Right lung (tissue), 5 donors: ENCODE measurements around the gene OTUD3. TPM values are rescaled to one million over a fixed set of nuclear protein-coding genes. Genes with fewer than 3 reads are reported as not detected.
A peak's percentile ranks its signal among the peaks of the same experiment; 100 is the strongest.

Experiments used
- DNase-seq, 2 donors: peaks; one replicate each; pipeline ENCODE4 v3.0.0-alpha.2; 2013
- polyA plus RNA-seq, 5 donors: library from polyadenylated mRNA; unstranded; fragments of 120-200 nt; gene quantifications; one replicate each; pipeline versions ENCODE4 v1.2.1 to v1.2.3, GENCODE V29; 2013; ENCODE audit warnings: inconsistent platforms in 1 of 5, low replicate concordance in 1 of 5; ENCODE audit not compliant: insufficient read length in 5 of 5, insufficient read depth in 1 of 5

Gene OTUD3
- polyA plus RNA-seq, 5 donors: 19.8 to 59.8 (median 29.5) TPM

DNA sequence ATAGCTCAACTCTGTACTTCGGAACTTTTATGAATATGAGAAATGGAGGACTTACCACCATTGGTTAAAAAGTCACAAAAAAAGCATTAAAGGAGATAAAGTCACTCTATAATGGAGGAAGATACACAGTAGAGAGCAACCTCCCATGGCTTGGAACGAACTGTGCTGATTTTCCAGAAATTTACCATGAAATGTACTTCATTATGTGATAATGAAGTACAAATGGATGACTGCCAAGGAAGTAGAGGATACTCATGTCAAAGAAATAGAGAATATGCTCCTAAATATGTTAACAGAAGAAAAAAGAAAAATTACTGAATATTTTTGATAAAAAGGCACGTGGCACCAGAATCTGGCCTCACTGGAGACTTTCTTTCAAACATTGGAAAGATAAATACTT lies 64.8 kb downstream of the OTUD3 start:
- DNase-seq: peak; percentile 30 to 36

DNA sequence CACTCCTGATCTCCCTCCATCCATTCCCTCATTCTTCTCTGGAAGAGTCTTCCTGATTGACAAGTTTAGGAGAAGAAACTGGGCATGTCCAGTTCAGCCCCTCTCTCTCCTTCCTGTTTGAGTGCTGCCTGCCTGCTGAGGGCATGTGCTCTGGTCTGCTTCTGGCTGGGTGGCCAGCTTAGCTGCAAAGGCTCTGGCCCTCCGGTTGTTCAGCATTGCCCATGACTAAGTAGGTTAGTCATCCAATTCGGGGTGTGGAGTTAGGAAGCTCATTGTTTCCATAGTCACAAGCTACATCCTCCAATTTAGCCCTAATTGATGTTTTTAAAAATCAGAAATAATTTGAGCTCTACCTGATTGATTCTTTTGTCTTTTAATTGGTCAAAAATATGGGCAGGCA lies 66.8 kb downstream of the OTUD3 start:
- no peak for DNase-seq

DNA sequence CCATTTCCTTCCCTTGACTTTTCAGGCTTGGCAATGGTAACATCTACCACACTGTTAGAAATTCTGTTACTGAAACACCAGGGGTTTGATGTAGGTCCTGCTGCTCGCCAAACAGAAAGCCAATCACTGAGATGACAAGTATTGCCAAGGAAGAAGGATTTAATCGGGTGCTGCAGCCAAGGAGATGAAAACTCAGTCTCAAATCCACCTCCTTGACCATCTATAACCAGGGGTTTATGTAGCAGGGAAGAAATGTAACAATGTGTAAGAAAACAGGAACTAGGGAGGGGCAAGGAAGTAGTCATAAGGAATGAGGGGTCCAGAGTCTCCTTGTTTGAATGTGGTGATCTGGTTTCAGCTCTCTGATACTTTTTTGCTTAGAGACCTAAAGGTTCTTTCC lies 71.9 kb downstream of the OTUD3 start:
- DNase-seq: no peak

DNA sequence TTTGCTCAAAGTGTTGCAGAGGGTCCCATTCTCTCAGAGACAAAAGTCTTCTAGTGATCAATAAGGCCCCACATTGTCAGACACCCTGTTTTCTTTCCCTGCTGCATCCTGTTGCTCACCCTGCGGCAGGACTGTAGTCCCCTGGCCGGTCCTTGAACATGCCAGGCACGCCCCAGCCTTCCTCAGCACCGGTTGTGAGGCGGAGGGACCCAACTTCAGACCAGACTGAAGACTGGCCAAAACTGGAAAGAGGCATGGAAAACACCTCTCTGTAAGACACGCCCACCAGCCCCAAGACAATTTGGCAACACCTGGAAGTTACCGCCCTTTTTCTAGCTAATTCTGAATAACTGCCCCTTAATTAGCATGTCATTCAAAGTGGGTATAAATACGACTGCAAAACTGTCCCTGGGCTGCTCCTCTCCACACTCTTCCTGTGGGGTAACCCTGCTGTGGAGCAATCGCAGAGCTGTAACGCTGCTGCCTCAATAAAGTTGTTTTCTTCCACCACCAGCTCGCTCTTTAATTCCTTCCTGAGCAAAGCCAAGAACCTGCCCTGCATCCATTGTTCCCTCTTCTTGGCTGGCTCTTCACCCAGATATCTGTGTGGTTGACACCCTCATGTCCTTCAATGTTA lies 73.5 kb downstream of the OTUD3 start:
- no peak for DNase-seq

DNA sequence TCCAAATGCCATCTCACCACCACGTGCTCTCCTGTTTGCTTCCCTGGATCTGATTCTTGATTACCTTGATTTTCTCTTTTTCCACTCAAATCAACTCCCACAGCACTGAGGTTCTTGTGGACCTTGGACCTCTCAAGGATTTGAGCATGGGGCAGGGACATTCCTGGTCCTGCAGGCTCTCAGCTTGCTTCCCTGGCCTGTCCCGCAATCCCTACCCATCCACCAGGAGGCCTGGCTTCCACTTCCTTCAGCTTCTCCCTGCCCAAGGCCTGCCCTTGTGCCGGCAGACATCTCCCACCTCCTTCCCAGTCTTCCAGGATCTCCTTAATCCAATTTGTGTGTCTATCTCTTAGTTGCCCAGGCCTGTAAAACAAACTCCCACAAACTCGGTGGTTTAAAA lies 75.6 kb downstream of the OTUD3 start:
- no peak for DNase-seq

DNA sequence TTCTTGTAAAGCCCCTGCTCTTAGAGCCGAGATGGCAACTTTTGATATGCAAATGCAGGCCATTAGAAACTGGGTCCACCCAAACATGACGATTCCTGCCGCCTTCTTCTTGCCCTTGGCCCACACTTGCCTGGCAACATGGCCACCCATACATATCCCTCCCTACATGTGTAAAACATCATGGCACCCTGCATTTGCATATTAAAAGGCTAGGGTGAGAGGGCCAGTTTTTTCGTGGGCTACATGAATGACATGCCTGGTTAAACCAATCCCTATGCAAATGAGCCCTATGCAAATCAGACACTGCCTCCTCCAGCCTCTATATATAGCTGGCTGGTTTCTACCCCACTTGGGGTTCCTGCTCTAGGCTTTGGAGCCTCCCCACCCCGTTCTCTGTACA lies 78.4 kb downstream of the OTUD3 start:
- no peak for DNase-seq

Other genes with a start within 250 kb of the OTUD3 start
- gene NBL1, start 238.1 kb upstream of the OTUD3 start, polyA plus RNA-seq: 100 to 1,000 TPM in 2 of 5 donors, 10 to 100 TPM in 3; 62.9 to 103 (median 92.8) TPM
- not detected for gene HTR6, start 217.5 kb upstream of the OTUD3 start, polyA plus RNA-seq
- 10 to 100 TPM; 14.5 to 21.1 (median 17.2) TPM for gene TMCO4, start 82.5 kb upstream of the OTUD3 start, polyA plus RNA-seq
- gene RNF186, start 67.1 kb upstream of the OTUD3 start, polyA plus RNA-seq: under 1 TPM in 3 of 5 donors, not detected in 2; 0.09 to 0.19 (median 0.14) TPM
- not detected for gene PLA2G2E, start 41.2 kb downstream of the OTUD3 start, polyA plus RNA-seq
- 1 to 10 TPM in 2 of 5 donors, under 1 TPM in 3; 0.60 to 3.8 (median 0.93) TPM for gene PLA2G2A, start 97.2 kb downstream of the OTUD3 start, polyA plus RNA-seq
- gene PLA2G5, start 187.8 kb downstream of the OTUD3 start, polyA plus RNA-seq: 1 to 10 TPM in 2 of 5 donors, under 1 TPM in 3; 0.26 to 1.3 (median 0.66) TPM
- gene PLA2G2D, start 237.1 kb downstream of the OTUD3 start, polyA plus RNA-seq: under 1 TPM in 4 of 5 donors, not detected in 1; 0.04 to 0.12 (median 0.10) TPM